Suppressor macrophage (primary cell): ENCODE measurements around the gene EPHX1.
"Not testable (repeated sequence)": the region's sequence is repeated elsewhere in the genome, so short reads cannot be mapped to it uniquely, and the experiment has no call there.

Source experiments
- DNase-seq, 4 experiments: peaks; one replicate each; pipeline ENCODE4 v3.0.0-alpha.2; 2020 to 2022
- total RNA-seq, 17 experiments: gene quantifications; one replicate each; lab custom pipeline; 2026; ENCODE audit warnings: mixed read lengths in 6 of 17, inconsistent platforms in 3 of 17; lab: John Stamatoyannopoulos, UW

The EPHX1 gene
- 3.1 to 36.6 (median 14.2) reads per million in 17 experiments for total RNA-seq

- peak; percentile 89 to 95 (median 92) for DNase-seq
Measured at GRCh38 chr1:225809842-225810578, at the start of gene EPHX1. TSS of gene EPHX1 (plus strand) at chr1:225810124. CDS start at chr1:225828730, 18,606 bp downstream.

GRCh38 chr1:225760531-225760930 is 49.4 kb upstream of the EPHX1 start:
- DNase-seq = no peak

- not testable (repeated sequence) for DNase-seq
Measured at GRCh38 chr1:225761395-225761794, 48.5 kb upstream of the EPHX1 start.

- no peak for DNase-seq
Measured at GRCh38 chr1:225762002-225762441, 47.9 kb upstream of the EPHX1 start.

- DNase-seq = no peak
Measured at GRCh38 chr1:225762444-225762843, 47.5 kb upstream of the EPHX1 start.

GRCh38 chr1:225763716-225764548 is 46.0 kb upstream of the EPHX1 start:
- DNase-seq = peak; percentile 35 to 76 (median 61)

DNA sequence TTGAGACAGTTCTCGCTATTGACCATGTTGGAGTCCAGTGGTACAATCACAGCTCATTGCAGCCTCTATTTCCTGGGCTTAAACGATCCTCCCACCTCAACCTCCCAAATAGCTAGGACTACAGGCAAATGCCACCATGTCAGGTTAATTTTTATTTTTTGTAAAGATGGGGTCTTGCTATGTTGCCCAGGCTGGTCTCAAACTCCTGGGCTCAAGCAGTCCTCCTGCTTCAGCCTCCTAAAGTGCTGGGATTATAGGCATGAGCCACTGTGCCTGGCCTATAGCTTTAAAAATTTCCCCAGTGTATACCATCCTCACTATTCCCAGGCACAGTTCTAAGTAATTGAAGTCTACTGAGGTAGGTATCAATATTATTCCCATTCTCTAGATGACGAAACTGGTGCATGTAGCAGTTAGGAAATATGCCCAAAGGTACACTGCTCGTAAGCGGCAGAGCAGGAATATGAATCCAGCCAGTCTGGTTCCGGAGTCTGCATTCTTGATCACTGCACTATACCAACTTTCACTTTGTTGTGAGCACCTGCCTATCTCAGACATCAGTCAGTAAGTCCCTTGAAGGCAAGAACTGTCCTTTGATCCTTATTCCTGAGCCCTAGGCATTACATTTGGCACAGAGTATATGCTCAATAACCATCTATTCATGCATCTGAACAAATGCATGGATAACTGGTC is 43.8 kb upstream of the EPHX1 start:
- DNase-seq = no peak

GRCh38 chr1:225766967-225767633 is 42.8 kb upstream of the EPHX1 start:
- no peak for DNase-seq

DNA sequence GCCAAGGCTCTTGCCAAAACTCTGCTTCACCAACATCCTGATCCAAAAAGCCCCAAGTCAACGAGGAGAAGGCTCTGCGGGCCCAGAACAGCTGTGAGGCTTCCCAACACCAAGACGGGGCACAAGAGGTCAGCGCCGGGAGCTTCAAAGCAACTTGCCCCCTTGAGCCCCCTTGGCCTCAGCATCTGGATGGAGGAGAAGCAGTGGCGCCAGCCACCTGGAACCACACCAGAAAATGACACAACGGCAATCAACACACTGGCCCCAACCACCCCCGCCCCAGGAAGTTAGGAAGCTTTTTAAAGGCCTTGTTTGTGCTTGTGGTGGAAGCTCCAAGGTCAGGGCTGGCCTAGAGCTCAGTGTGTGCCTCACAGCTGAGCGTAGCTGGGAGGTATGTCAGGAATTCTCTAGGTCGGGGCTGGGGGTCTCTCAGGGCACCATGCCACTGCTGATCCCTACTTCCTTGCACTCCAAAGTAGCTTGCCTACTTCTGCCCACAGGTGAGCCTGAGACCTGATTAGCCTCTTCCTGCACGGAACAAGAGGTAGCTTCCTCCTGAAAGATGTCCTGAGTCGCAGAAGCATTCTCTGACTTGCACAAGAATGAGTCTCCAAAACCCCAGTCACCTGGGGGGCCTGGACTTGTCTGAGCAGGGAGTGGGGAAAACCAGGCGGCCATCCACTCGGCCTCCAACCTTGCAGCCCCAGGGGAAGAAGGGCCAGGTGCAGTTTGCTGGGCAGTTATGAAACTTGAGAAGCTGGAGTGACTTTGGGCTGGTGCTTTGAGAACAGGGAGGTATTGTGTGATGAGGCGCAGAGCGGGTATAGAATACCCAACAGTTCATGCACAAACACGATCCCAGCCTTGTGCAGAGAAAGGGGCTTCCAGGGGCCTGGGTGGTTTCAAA is 42.0 kb upstream of the EPHX1 start:
- DNase-seq = no peak

GRCh38 chr1:225768662-225769426 is 41.1 kb upstream of the EPHX1 start:
- DNase-seq = no peak

DNA sequence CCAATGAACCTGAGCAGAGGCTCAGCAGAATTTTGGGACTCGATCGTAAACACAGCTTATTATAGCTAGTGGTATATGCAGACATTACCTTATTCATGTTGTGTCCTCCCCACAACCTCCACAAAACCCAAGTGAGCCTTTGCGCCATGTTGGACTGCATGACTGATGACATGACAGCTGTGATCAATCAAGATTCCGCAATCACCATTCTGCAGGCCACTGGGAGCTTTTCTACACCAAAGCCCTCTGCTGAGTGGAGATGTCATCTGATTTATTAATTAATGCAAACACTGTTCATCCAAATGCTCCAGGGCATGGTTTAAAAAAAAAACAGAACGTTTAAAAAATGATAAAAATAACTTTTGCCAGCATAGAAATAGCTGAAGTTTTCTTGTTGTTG is 40.2 kb upstream of the EPHX1 start:
- DNase-seq = no peak

GRCh38 chr1:225770561-225771248 is 39.2 kb upstream of the EPHX1 start:
- no peak for DNase-seq

DNA sequence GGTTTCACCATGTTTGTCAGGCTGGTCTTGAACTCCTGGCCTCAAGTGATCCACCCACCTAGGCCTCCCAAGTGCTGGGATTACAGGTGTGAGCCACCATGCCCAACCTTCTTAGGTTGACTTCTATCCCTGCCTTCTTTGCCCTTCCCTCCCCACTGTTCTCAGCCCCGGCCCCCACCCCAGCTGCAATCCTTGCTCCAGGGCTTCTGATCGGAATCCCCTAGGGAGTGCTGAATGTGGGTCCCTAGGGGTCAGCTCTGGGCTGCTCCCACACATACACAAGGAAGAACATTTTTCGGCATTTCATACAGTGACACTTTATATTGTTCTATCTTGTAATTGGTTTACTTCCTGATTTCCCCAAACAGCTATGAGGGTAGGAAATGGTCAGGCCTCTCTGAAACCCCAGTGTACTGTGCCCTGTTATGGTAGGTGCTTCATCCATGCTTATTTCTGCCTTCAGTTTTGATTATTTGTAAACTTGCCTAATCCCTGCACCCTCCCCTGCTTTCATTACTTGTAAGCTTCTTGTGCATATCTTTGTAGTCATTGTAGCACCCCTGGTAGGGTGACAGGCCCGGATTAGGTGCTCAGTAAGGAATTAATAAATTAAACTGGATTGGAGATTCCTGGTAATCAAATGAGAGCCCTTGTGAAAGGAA is 38.1 kb upstream of the EPHX1 start:
- DNase-seq = no peak

DNA sequence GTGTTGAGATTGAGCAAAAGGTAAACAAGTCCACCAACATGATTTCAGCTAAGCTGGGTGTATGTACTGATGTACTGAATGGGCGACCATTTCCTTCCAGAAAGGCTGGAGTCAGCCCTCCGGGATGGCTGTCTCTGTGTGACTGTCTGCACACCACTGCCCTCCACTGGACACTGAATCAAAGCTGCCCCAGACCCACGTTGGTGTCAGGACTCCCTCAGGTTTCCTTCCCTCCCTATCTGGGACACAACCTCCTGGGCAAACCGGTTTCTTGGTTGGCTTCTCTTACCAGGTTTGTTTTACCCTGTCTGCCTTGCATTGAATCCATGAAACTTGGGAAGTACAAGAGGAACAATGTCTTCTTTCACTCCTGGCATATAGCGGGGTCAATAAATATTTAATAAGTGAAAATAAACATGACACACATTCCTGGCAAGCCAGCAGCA is 37.6 kb upstream of the EPHX1 start:
- peak; percentile 86 to 90 (median 86) for DNase-seq

DNA sequence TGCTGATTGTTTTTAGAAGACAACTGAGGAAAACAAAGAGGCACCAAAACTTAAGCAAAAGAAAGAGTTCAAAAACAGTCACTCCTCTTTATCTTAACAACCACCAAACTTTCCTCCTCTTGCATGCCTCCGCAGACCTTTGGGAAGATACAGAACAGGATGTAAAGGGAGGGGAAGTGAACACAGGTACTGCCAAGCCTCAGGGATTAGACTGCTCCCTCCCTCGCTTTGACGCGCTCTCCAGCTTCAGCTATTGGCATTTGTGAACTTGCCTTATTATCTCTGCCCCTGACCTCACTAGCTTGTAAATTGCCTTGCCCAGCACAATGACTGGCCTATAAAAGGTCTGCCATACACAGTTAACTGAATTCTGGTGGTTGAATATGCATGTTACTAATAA is 37.1 kb upstream of the EPHX1 start:
- DNase-seq = no peak

DNA sequence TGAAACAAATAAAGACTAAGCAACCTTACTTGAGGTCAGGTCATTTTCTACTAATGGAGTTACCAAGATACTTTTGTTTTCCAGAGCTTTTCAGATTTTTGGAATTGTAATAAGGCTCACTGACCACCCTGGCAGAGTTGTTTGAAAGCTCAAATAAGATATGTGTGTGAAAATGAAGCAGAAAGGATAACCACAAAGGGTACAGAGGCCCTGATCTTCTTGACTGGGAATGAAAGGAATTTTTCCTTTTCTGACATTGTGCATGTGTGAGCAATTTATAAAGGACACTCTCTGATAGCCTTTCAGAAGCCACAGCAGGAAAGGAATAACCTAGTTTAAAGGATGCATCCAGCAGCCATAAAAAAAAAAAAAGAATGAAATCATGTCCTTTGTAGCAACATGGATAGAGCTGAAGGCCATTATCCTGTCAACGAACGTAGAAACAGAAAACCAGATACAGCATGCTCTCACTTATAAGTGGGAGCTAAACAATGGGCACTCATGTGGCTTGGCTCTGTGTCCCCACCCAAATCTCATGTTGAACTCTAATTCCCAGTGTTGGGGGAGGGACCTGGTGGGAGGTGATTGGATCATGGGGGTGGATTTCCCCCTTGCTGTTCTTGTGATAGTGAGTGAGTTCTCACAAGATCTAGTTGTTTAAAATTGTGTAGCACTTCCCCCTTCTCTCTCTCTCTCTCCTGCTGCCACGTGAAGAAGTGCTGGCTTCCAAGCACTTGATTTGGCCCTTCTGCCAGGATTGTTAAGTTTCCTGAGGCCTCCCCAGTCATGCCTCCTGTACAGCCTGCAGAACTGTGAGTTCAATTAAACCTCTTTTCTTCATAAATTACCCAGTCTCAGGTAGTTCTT is 35.4 kb upstream of the EPHX1 start:
- peak in 1 of 4 experiments; percentile 10 for DNase-seq

- no peak for DNase-seq
Measured at GRCh38 chr1:225776294-225776693, 33.6 kb upstream of the EPHX1 start.

DNA sequence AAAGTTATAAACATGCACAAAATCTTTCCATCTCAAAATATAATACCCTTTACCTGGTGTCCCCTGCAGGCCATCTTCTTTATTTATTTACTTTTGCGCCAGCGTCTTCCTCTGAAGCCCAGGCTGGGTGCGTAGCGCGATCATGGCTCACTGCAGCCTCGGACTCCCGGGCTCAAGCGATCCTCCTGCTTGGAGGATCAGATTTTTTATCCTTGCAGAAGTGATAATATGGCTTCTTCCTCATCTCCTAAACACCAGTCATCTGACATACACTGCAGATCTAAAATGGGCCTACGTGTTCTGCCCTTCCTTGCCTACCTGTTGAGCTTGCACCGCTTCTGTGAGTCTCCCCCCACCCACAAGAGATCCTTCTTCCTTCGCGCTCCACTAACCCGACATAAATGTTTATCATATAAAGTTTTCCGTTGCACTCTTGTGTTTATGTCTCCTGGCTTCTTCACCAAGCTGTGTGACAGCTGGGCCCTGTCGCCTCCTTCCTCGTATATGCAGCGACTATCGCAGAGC is 32.8 kb upstream of the EPHX1 start:
- DNase-seq = peak in 3 of 4 experiments; percentile 3 to 26 (median 19)
